PC-9 (cell line): ENCODE data around the gene ZNF181. TPM values are rescaled to one million over a fixed set of nuclear protein-coding genes. Genes with fewer than 3 reads are reported as not detected.

Source experiments
- BruUV-seq: library from RNA; stranded (reverse); fragments of 400-500 nt; replicated peaks from 2 replicates; lab custom pipeline; 2021; lab: Mats Ljungman, UMichigan
- CTCF ChIA-PET: fragments of 300-600 bp; sonication (Branson Sonifier 250); formaldehyde crosslinking; loops from one replicate; lab custom pipeline; 2022; ENCODE audit warnings: antibody characterized with exemption; lab: Charles Lee
- POLR2A ChIA-PET: fragments of 300-600 bp; sonication (Branson Sonifier 250); formaldehyde crosslinking; loops from one replicate; lab custom pipeline; 2022; ENCODE audit warnings: antibody characterized with exemption; ENCODE audit not compliant: unreplicated experiment; lab: Charles Lee
- DNase-seq, 2 experiments: peaks; one replicate each; pipeline versions ENCODE4 v3.0.0 to v3.0.0-alpha.2; 2015 to 2022; ENCODE audit warnings: mixed read lengths in 1 of 2
- H2AFZ ChIP-seq: fragments of 200-600 bp; sonication (generic); 2 replicates; pipeline ENCODE4 v1.8.1; 2017; ENCODE audit warnings: antibody characterized with exemption
- H3F3A ChIP-seq: fragments of 200-600 bp; sonication (generic); 2 replicates; pipeline ENCODE4 v1.8.1; 2017; ENCODE audit warnings: antibody characterized with exemption, mild to moderate bottlenecking, low read depth; ENCODE audit not compliant: insufficient read depth
- H3K27ac ChIP-seq: fragments of 200-600 bp; sonication (generic); 2 replicates; pipeline ENCODE4 v1.6.1; 2016; ENCODE audit warnings: mixed run types
- H3K27me3 ChIP-seq: fragments of 200-600 bp; sonication (generic); 2 replicates; pipeline ENCODE4 v1.6.1; 2016; ENCODE audit warnings: low read depth, mixed run types; ENCODE audit not compliant: insufficient read depth
- H3K36me3 ChIP-seq: fragments of 200-600 bp; sonication (generic); 2 replicates; pipeline ENCODE4 v1.6.1; 2016; ENCODE audit warnings: low read depth, mixed run types
- H3K4me1 ChIP-seq: fragments of 200-600 bp; sonication (generic); replicated peaks from 2 replicates; pipeline ENCODE4 v1.6.1; 2016; ENCODE audit warnings: mixed run types; ENCODE audit not compliant: insufficient read depth
- H3K4me2 ChIP-seq: fragments of 200-600 bp; sonication (generic); 2 replicates; pipeline ENCODE4 v1.6.1; 2017; ENCODE audit warnings: mixed run types
- H3K4me3 ChIP-seq: fragments of 200-600 bp; sonication (generic); 2 replicates; pipeline ENCODE4 v1.6.1; 2016; ENCODE audit warnings: mixed run types
- H3K79me2 ChIP-seq: fragments of 200-600 bp; sonication (generic); 2 replicates; pipeline ENCODE4 v1.6.1; 2017; ENCODE audit warnings: low read depth, mixed run types
- H3K9me2 ChIP-seq: fragments of 200-600 bp; sonication (generic); 2 replicates; pipeline ENCODE4 v1.8.1; 2017; ENCODE audit warnings: mild to moderate bottlenecking; ENCODE audit not compliant: insufficient read depth
- H3K9me3 ChIP-seq: fragments of 200-600 bp; sonication (generic); 2 replicates; pipeline ENCODE4 v1.8.1; 2016; ENCODE audit warnings: low read depth; ENCODE audit not compliant: insufficient read depth
- H4K20me1 ChIP-seq: fragments of 200-600 bp; sonication (generic); 2 replicates; pipeline ENCODE4 v1.8.1; 2017; ENCODE audit not compliant: insufficient read depth
- EZH2 ChIP-seq: fragments of 200-600 bp; sonication (generic); IDR thresholded peaks from 2 replicates; pipeline ENCODE4 v1.8.0; 2017; ENCODE audit warnings: antibody characterized with exemption, low read depth
- intact Hi-C: fragments of 100-400 bp; cut with micrococcal nuclease; formaldehyde crosslinking; loops from one replicate; pipeline ENCODE4 v1.10.0; 2022; ENCODE audit not compliant: unreplicated experiment
- total RNA-seq: library from RNA; stranded (reverse); gene quantifications from 2 replicates; pipeline ENCODE4 v1.2.3, GENCODE V29; 2021
- TF ChIP-seq, protein P1 (sequence below): fragments of 200-600 bp; sonication (generic); conservative IDR thresholded peaks from 2 replicates; pipeline ENCODE4 v1.6.1; 2017; ENCODE audit warnings: mixed run types, antibody characterized with exemption, mild to moderate bottlenecking, moderate library complexity

The ZNF181 gene
- total RNA-seq, 1 experiment from 2014 or later: 4.7 TPM

DNA sequence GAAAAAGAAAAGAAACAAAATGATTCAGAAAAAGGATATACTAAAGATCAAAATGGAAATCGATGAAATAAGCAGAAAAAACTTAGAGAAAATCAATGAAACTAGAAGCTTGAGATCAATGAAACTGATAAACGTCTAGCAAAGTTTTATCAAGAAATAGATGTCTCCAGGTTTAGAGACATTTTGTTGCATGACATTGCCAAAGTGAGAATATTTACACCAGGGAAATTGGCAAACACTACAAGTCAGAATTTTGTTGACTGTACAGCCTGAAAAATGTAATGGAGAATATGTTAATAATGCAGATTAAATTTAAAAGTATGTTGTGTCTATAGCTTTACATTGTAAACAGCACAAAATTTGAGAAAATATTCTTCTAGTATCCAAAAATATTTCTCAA, 44.3 kb downstream of the ZNF181 start:
- Histone ChIP-seq H3K36me3 (no peaks in the 10 kb centered on the region), H4K20me1 (no peaks in the 10 kb centered on the region), H3K9me2 (no peaks in the 10 kb centered on the region), H3K27me3 (0 out of 2 replicates have a peak, but pooled peaks cover 12% of the 10 kb centered on the region), H2AFZ (no peak overlapping the region), H3K27ac (no peak overlapping the region), H3K4me1 (no peaks in the 10 kb centered on the region), H3K4me3 (no peak overlapping the region), H3F3A (no peaks in the 10 kb centered on the region), H3K9me3 (no peaks in the 10 kb centered on the region), H3K4me2 (no peak overlapping the region), H3K79me2 (no peaks in the 10 kb centered on the region)
- intact Hi-C loops: no loop called here
- BruUV-seq: no TSS peak
- CTCF ChIA-PET: no interaction called here
- POLR2A ChIA-PET: no interaction called here
- no peak for DNase-seq
- no peak for TF ChIP-seq EZH2
- TF ChIP-seq, protein P1, sequence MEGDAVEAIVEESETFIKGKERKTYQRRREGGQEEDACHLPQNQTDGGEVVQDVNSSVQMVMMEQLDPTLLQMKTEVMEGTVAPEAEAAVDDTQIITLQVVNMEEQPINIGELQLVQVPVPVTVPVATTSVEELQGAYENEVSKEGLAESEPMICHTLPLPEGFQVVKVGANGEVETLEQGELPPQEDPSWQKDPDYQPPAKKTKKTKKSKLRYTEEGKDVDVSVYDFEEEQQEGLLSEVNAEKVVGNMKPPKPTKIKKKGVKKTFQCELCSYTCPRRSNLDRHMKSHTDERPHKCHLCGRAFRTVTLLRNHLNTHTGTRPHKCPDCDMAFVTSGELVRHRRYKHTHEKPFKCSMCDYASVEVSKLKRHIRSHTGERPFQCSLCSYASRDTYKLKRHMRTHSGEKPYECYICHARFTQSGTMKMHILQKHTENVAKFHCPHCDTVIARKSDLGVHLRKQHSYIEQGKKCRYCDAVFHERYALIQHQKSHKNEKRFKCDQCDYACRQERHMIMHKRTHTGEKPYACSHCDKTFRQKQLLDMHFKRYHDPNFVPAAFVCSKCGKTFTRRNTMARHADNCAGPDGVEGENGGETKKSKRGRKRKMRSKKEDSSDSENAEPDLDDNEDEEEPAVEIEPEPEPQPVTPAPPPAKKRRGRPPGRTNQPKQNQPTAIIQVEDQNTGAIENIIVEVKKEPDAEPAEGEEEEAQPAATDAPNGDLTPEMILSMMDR: no peak

DNA sequence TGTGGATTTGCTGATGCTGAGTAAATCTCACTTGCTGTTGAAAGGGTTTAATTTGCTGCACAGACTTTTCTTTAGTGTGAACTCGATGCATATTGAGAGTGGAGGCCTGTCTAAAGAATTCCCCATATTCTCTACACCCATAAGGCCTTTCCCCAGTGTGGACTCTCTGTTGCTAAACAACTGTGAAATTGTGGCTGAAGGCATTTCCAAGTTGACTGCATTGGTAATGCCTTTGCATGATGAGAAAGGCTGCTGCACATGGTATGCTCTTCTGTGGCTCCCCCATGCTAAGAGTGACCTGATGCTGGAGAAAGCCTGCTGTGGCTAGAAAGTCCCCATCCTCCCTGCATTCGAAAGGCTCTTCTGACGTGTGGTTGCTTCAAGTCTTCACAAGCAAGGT, 45.6 kb downstream of the ZNF181 start:
- Histone ChIP-seq H3K4me2 (no peak overlapping the region), H3K27me3 (0 out of 2 replicates have a peak, but pooled peaks cover 14% of the 10 kb centered on the region), H4K20me1 (no peaks in the 10 kb centered on the region), H3K4me1 (no peaks in the 10 kb centered on the region), H3F3A (no peaks in the 10 kb centered on the region), H3K9me3 (no peaks in the 10 kb centered on the region), H2AFZ (no peak overlapping the region), H3K36me3 (no peaks in the 10 kb centered on the region), H3K9me2 (no peaks in the 10 kb centered on the region), H3K79me2 (no peaks in the 10 kb centered on the region), H3K27ac (no peak overlapping the region), H3K4me3 (no peak overlapping the region)
- DNase-seq: no peak
- ChIA-PET POLR2A (no interaction called here), CTCF (no interaction called here)
- intact Hi-C loops: no loop called here
- no TSS peak for BruUV-seq
- TF ChIP-seq, protein P1: no peak
- TF ChIP-seq EZH2: no peak

DNA sequence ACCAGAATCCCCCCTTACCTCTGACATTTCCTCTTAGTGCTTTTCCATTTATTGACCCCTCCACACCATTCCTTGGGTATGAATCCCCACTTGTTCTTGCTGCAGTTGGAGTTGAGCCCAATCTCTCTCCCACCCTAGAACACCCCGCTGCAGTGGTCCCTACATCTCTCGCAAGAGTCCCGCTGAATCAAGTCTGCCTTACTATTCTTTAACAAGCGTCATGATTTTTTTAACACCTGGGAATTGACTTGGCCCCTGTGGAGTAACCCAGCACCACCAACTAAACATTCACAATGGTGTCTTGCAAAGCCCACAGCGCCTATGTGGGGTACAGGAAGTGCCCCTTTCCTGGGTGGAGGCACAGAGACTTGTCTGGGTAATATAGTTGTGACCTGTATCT, 52.2 kb downstream of the ZNF181 start:
- TF ChIP-seq EZH2: no peak
- TF ChIP-seq, protein P1: no peak
- no peaks in the 10 kb centered on the region for H3K36me3 ChIP-seq
- no peak overlapping the region for H3K4me2 ChIP-seq
- H3K79me2 ChIP-seq: no peaks in the 10 kb centered on the region
- no peaks in the 10 kb centered on the region for H3F3A ChIP-seq
- no TSS peak for BruUV-seq
- no peaks in the 10 kb centered on the region for H3K4me1 ChIP-seq
- H3K27me3 ChIP-seq: peaks cover 33% of the 10 kb centered on the region
- H4K20me1 ChIP-seq: no peaks in the 10 kb centered on the region
- no peaks in the 10 kb centered on the region for H3K9me3 ChIP-seq
- intact Hi-C loops: no loop called here
- H3K27ac ChIP-seq: no peak overlapping the region
- no peak for DNase-seq
- ChIA-PET POLR2A (no interaction called here), CTCF (no interaction called here)
- no peak overlapping the region for H3K4me3 ChIP-seq
- H3K9me2 ChIP-seq: no peaks in the 10 kb centered on the region
- no peak overlapping the region for H2AFZ ChIP-seq
